ENCODE data around the gene ATIC.
"Not testable (repeated sequence)": the region's sequence is repeated elsewhere in the genome, so short reads cannot be mapped to it uniquely, and the experiment has no call there.

ATIC gene

GRCh38 chr2:215315301-215315700, 3.4 kb downstream of the ATIC start:
- no peak for DNase-seq (ENCODE audit: low read depth)

GRCh38 chr2:215316336-215316735, 4.5 kb downstream of the ATIC start:
- no peak for DNase-seq (ENCODE audit: low read depth)

DNA sequence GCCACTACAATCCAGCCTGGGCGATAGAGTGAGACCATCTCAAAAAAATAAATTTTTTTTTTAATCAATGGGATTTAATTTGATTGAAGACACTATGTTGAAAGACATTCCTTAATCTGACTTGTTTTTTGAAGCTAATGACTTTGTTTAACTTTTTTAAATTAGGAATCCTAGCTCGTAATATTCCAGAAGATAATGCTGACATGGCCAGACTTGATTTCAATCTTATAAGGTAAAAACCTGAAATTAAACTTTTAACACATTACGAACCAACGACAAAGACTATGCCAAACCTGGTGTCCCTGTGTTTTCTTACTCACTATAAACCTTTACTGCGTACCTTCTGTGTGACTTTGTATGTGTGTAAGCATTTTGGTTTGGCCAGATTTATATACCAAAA, 7.6 kb downstream of the ATIC start:
- DNase-seq (ENCODE audit: low read depth): no peak

- DNase-seq (ENCODE audit: low read depth): no peak
Measured at GRCh38 chr2:215320102-215320501, 8.2 kb downstream of the ATIC start.

- DNase-seq (ENCODE audit: low read depth): no peak
Measured at GRCh38 chr2:215320679-215321078, 8.8 kb downstream of the ATIC start.

- DNase-seq (ENCODE audit: low read depth): no peak
Measured at GRCh38 chr2:215324811-215325210, 13.0 kb downstream of the ATIC start.

DNA sequence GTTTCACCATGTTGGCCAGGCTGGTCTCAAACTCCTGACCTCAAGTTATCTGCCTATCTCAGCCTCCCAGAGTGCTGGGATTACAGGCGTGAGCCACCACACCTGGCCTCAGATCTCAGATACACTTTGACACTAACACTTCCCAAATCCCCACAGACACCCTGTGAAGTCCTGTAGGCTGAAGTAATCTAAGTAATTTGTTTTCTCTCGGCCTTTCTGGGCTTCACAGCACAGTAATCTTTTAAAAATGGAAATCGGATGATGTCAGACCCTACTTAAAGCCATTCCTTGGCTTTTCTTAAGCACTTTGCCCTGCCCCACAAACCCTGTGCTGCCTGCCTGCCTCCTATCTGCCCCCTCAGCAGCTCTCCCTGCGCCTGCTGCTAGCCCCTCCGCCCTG, 16.2 kb downstream of the ATIC start:
- DNase-seq (ENCODE audit: low read depth): no peak

GRCh38 chr2:215332872-215333595, 21.2 kb downstream of the ATIC start:
- DNase-seq (ENCODE audit: low read depth): no peak

GRCh38 chr2:215338883-215339679, 27.2 kb downstream of the ATIC start:
- DNase-seq (ENCODE audit: low read depth): no peak

GRCh38 chr2:215347878-215348277, 36.0 kb downstream of the ATIC start:
- DNase-seq (ENCODE audit: low read depth): no peak

DNA sequence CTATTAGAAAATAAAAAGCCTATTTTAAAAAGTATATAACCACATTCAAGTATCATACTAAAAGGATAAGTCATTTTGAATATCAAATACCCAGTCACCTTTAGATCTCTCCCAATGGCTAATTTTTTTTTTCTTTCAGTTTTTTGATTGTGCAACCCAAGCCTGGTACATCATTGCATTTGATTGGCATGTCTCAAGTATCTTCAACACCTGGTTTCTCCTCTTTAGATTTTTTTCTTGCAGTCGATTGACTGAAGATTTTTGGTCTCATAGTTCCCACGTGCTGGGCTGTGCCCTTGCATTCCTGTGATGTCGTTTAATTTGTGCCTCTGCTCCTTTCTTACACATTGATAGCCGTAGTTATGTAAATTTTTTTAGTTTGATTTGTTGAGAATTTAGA, 40.7 kb downstream of the ATIC start:
- no peak for DNase-seq (ENCODE audit: low read depth)

DNA sequence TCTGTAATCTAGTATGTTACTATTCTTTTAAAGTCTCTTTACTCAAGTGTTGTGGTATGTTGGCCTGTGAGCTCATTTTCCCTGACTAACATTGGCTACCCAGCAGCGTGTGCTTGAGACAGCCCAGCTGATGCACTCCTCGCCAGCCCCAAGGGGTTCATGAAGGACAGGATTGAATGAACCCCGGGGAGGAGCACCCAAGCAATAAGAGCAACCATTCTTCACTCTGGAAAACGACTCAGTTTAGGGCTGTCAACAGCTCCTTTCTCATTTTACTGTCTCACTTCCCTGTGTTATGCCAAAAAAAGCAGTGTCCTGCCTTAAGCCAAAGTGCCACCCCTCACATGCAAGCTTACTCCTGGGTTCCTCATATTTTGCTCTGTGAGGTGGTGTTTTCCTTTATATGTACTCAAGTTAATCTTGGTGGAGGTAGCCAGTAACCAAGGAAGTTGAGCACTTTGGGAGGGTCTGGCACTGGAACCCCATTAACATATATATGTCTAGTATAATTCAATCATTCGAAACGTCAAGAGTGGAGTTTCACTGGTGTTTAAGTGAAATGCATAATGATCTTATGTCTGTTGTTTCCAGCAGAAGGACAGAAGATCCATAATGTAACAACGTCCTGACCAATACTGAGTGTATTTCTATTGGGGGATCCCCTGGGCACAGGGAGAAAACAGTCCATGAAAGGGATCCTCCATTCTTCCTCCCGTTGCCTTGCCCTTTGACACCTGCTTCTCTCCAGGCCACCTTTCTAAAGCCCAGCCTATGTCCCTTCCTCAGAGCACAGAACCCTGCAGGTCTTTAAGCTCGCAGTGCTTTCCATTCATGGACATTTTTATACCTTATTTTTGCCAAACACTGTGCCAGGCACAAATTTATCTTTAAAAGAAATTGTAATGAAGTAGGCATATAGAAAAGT, 43.2 kb downstream of the ATIC start:
- DNase-seq (ENCODE audit: low read depth): no peak

DNA sequence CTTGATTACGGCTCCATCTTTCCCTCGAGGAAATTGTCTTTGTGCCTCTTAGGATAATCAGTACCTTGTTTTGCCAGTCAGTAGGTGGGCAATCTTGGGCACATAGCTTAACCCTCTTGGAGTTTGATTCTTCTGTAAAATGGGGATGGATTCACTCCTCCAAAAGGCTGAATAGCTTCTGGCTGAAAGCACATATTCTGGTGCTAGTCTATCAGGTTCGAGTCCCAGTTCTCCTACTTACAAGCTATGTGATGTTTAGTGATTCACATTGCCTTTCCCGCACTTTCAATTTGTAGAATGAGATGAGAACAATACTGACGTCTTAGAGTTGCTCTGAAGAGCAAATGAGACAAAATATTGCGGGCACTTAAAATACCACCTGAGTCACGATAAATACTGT, 43.9 kb downstream of the ATIC start:
- no peak for DNase-seq (ENCODE audit: low read depth)

DNA sequence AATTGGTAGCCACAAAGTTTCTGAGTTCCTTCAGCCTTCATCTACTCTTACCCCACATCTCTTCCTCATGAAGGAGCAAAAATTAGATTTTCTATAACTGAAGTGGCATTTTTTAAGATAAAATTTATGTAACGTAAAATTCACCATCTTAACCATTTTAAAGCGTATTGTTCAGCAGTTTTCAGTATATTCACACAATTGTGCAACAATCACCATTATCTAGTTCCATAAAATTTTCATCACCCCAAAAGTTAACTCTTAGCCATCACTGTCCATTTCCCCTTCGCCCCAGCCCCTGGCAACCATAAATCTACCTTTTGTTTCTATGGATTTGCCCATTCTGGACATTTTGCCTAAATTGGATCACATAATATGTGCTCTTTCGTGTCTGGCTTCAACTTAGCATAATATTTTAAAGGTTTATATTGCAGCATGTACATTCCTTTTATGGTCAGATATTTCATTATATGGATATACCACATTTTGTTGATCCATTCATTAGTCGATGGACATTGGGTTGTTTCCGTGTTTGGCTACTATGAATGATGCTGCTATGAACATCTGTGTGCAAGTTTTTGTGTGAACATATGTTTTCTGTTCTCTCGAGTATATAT, 44.6 kb downstream of the ATIC start:
- no peak for DNase-seq (ENCODE audit: low read depth)

DNA sequence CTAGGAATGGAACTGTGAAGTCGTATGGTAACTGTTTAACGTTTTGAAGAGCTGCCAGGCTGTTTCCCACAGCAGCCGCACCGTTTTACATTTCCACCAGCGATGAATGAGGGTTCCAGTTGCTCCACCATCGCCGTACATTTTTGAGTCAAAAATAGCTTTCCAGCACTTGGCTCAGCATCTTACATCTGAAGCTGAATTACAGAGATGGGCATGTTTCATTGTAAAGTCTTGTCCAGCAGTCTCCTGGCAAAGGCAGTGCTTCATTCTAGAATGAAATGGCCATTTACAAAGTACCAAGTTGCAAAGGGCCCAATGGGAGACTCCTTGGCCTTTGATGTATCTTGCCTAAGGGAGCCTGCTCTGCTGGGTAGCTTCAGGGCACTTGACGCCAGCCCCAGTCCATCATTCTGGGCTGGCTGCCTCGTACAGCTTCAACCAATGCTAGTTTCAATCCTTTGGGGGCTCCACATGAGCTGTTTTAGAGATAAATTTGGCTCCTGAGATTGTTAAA, 45.1 kb downstream of the ATIC start:
- DNase-seq (ENCODE audit: low read depth): no peak

DNA sequence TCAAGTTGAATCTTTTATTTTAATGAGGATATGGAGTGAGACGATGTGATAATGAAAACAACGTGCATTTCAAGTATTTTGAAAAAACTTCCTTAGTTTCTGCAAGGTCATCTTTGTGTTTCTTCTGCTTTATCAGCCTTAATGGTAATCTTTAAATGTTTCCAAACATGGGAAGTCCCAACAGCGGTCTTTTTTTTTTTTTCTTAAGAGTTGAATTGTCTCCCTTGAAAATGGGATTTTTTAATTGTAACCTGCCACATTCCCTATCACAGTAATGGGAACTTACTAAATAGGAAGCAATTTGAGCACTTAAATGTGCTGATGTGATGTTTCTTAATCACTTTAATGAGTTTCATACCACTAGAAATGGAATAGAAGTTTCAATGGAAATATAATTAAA, 45.8 kb downstream of the ATIC start:
- DNase-seq (ENCODE audit: low read depth): no peak

- DNase-seq (ENCODE audit: low read depth): no peak
Measured at GRCh38 chr2:215358312-215358845, 46.5 kb downstream of the ATIC start.

DNA sequence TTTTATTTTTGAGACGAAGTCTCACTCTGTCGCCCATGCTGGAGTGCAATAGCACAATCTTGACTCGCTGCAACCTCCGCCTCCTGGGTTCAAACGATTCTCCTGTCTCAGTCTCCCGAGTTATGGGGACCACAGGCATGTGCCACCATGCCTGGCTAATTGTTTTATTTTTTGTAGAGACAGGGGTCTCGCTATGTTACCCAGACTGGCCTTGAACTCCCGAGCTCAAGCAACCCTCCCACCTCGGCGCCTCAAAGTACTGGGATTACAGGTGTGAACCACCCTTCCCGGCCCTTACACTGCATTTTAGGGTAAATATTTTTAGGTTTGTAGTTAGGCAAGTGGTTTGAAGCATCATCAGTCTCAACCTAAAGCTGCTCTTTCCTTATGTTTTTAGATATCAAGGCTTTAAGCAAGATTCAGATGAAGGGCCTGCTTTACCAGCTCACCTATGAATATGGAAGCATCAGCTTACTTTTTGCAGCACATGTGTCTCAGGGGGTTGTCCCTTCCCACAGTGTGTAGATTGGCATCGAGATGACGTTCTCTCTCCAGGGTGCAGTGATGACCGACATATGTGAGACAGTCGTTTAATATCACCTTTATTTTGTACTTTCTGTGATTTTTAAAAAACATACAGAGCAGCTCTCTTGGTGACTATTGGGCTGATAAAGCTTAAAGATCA, 47.2 kb downstream of the ATIC start:
- DNase-seq (ENCODE audit: low read depth): no peak

DNA sequence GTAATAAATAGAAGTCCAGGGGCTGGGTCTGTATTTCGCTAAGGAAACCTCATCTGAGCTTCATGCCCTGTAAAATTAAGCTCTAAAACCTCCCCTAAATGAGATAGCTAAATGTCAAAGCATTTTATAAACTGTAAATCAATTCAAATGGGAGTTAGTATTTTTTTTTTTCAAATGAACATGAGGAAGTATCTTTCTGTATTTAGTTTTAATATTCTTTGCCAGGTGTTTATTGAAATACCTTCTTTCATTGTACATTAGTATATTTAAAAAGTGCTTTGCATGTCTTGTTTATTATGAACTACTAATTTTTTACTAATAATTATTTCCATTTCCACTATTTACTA, 47.7 kb downstream of the ATIC start:
- DNase-seq (ENCODE audit: low read depth): no peak

DNA sequence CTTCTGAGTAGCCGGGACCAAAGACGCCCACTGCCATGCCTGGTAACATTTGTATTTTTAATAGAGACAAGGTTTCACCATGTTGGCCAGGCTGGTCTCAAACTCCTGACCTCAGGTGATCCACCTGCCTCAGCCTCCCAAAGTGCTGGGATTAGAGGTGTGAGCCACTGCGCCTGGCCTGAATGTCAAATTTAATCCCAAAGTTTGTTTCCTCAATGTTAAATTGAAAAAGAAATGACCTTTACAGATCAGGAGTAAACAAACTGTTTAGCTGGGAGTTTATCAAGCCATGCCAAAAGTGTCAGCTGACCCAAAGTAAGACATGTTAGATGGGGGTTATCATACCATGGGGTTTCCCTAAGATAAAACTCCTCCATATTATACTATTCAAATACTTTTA, 48.2 kb downstream of the ATIC start:
- DNase-seq (ENCODE audit: low read depth): not testable (repeated sequence)

- DNase-seq (ENCODE audit: low read depth): no peak
Measured at GRCh38 chr2:215360596-215360995, 48.7 kb downstream of the ATIC start.

Data from stimulated activated CD8-positive, alpha-beta memory T cell treated with anti-CD3 and anti-CD28 coated beads, Interleukin-15, amount 100 ng/mL, for 1 hour (primary cell).